Heart right ventricle (tissue), 16 donors: Measurements from ENCODE around the gene FRMD4B. TPM values are rescaled to one million over a fixed set of nuclear protein-coding genes. Genes with fewer than 3 reads are reported as not detected.

Experiments
- ATAC-seq, 8 donors: fragments of 200-7000 bp; cut with Tn5 transposase; one replicate each; pipeline ENCODE4 v1.9.1; 2020; ENCODE audit warnings: mild to moderate bottlenecking in 8 of 8, moderate library complexity in 8 of 8, moderate number of reproducible peaks in 1 of 8
- DNase-seq, 2 donors: peaks; one replicate each; pipeline ENCODE4 v3.0.0-alpha.2; 2020
- H3K27ac ChIP-seq, 10 donors: fragments of 200-600 bp; sonication (generic) in 2 of 10; one replicate each; pipeline versions ENCODE4 v1.5.0 to v1.8.0; 2020 to 2022; ENCODE audit warnings: mild to moderate bottlenecking in 3 of 10
- H3K27me3 ChIP-seq, 7 donors: fragments of 200-600 bp; one replicate each; pipeline ENCODE4 v1.8.0; 2021 to 2022; ENCODE audit warnings: mild to moderate bottlenecking in 2 of 7
- H3K36me3 ChIP-seq, 9 donors: fragments of 200-600 bp; sonication (generic) in 1 of 9; one replicate each; pipeline versions ENCODE4 v1.5.0 to v1.8.0; 2020 to 2022; ENCODE audit warnings: mild to moderate bottlenecking in 2 of 9
- H3K4me1 ChIP-seq, 9 donors: fragments of 200-600 bp; sonication (generic) in 1 of 9; one replicate each; pipeline versions ENCODE4 v1.5.0 to v1.8.0; 2020 to 2022; ENCODE audit warnings: mild to moderate bottlenecking in 4 of 9
- H3K4me3 ChIP-seq, 10 donors: fragments of 200-600 bp; sonication (generic) in 2 of 10; one replicate each; pipeline versions ENCODE4 v1.5.0 to v1.8.0; 2020 to 2022; ENCODE audit warnings: mild to moderate bottlenecking in 7 of 10, moderate library complexity in 2 of 10
- H3K9me3 ChIP-seq, 11 donors: fragments of 200-600 bp in 10 of 11; sonication (generic) in 2 of 11; one replicate each; pipeline versions ENCODE4 v1.5.0 to v1.8.0; 2013 to 2022; ENCODE audit warnings: mild to moderate bottlenecking in 2 of 11, control low read depth in 1 of 11, moderate library complexity in 1 of 11
- WGBS, 2 donors: extraction: QIAGEN DNeasy Blood & Tissue Kit; methylation state at CpG; one replicate each; pipeline ENCODE4 v1.1.7; 2013; ENCODE audit warnings: inconsistent platforms in 1 of 2; 5-methylcytosine and 5-hydroxymethylcytosine counted together
- intact Hi-C, 10 donors: fragments of 100-400 bp; cut with DNase I; formaldehyde crosslinking; loops; one replicate each; pipeline versions ENCODE4 v1.11.1 to v1.14.2; 2022
- polyA plus RNA-seq, 2 donors: library from polyadenylated mRNA; stranded (reverse); fragments of 200-250 nt; gene quantifications; one replicate each; pipeline ENCODE4 v1.2.3, GENCODE V29; 2013
- total RNA-seq, 10 donors: library from RNA; stranded (reverse); fragmentation: NEBNext Ultra II Directional in 3 of 10; extraction: Animal tissue kit (Norgen Biotek cat#: 25700) in 3 of 10; gene quantifications; one replicate each; pipeline versions ENCODE4 v1.2.1 to v1.2.4, GENCODE V29; 2021 to 2023
- TF ChIP-seq, protein P1 (sequence below), 9 donors: fragments of 200-600 bp; sonication (generic) in 2 of 9; IDR thresholded peaks; one replicate each; pipeline versions ENCODE4 v1.5.0 to v1.8.0; 2021 to 2022; ENCODE audit warnings: antibody characterized with exemption in 9 of 9, mild to moderate bottlenecking in 5 of 9, moderate library complexity in 1 of 9
- donor health status: Arrhythmogenic right ventricular cardiomyopathy.
- donor health status: ischemic (EF 13 %, LVEDD 7.1; RV severe dilation, severe dysfunction).
- donor health status: healthy with polysubstance abuse.
- donor health status: DM: no; HTN: yes; CAD: no.
- donor health status: DM: no; HTN: no; CAD: no.
- donor health status: ischemic (EF 25% LVEDD 6.9; RV normal size, moderate dysfunction).
- donor health status: ischemic (EF 25% LVEDD 5.7; RV mildly dilated, moderate dysfunction).
- donor health status: healthy.
- donor health status: DM: yes; HTN: yes; CAD: no.
- donor health status: Ischemic cardiomyopathy.
- donor health status: ischemic (EF 35%, LVEDD 5.7; RV mildly dilated, moderate dysfunction).
- donor health status: nonischemic (EF 11% LVEDD 7.7; RV severe dilation, severe dysfunction).
- donor health status: DM: yes; HTN: yes; CAD: no.
- donor health status: PGD.
- donor health status: ischemic (EF 29% LVEDD 5.4; RV normal size, mild dysfunction).
- donor health status: nonischemic (EF 23%, LVEDD 6.1; RV moderate dilation, normal function).

Gene FRMD4B
- total and polyA plus RNA-seq, 12 donors: 4.1 to 31.0 (median 16.7) TPM

DNA sequence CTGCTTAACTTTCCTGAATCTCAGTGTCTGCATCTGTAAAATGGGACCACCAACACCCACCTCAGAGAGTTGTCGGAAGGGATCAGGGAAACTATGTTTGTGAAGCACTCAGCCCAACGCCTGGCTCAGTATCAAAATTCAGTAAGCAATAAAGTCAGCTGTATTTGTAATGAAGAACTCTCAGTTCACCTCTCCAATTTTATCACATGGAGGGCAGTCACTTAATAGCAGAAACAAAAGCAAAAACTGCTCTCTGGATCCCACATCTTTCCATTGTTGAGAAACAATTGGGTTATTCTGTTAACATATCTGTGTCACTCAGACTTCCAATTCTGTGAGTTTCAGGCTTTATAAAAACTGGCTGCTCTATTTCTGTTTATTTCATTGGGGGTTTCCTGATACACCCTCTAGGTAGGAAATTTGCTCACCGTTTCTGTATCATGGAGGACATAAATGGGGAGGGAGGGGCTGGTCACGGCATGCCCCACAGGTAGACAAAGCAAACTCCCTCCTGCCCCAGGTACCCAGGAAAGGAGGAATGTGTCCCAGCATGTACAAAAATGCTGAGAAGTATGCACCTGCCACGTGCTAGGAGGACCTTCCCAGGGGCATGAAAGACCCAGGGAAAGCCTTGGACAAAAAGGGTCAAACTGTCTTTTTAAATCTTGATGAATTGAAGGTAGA is 182.1 kb downstream of the FRMD4B start:
- intact Hi-C loops: loop anchor here in 2 of 10 donors (5.0 kb wide), 3 partner anchors 39 to 94 kb away; no protein-coding TSS in a partner anchor
- Histone ChIP-seq H3K4me1 (peaks cover 0 to 44% (median 26%) of the 10 kb centered on the region in 9 donors), H3K4me3 (no peak overlapping the region), H3K27me3 (no peaks in the 10 kb centered on the region), H3K36me3 (peaks cover 0 to 25% (median 0%) of the 10 kb centered on the region in 9 donors), H3K27ac (peak overlapping the region in 1 of 10 donors; percentile 24), H3K9me3 (no peaks in the 10 kb centered on the region)
- 58 to 73% methylated on average over 5 of the region's 5 CpGs for WGBS, 2 donors
- ATAC-seq: no peak
- DNase-seq: no peak
- TF ChIP-seq, protein P1, sequence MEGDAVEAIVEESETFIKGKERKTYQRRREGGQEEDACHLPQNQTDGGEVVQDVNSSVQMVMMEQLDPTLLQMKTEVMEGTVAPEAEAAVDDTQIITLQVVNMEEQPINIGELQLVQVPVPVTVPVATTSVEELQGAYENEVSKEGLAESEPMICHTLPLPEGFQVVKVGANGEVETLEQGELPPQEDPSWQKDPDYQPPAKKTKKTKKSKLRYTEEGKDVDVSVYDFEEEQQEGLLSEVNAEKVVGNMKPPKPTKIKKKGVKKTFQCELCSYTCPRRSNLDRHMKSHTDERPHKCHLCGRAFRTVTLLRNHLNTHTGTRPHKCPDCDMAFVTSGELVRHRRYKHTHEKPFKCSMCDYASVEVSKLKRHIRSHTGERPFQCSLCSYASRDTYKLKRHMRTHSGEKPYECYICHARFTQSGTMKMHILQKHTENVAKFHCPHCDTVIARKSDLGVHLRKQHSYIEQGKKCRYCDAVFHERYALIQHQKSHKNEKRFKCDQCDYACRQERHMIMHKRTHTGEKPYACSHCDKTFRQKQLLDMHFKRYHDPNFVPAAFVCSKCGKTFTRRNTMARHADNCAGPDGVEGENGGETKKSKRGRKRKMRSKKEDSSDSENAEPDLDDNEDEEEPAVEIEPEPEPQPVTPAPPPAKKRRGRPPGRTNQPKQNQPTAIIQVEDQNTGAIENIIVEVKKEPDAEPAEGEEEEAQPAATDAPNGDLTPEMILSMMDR (IDR thresholded peaks at IDR 0.05): no peak

DNA sequence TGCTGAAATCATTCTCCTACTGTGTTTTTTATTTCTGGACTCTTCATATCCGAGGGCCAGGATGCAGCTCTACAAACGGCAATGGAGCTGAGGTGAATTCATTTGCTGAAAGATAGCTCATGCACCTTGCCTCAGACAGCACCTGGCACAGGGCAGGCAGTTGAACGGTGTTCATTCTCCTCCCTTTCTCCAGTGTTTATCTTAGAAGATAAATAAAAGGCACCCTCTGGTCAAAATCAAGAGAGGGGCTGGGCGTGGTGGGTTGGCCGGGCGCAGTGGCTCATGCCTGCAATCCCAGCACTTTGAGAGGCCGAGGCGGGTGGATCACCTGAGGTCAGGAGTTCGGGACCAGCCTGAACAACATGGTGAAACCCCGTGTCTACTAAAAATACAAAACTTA is 184.2 kb downstream of the FRMD4B start:
- H3K4me1 ChIP-seq: peaks cover 0 to 49% (median 26%) of the 10 kb centered on the region in 9 donors
- 72 to 80% methylated on average over 10 of the region's 10 CpGs for WGBS, 2 donors

DNA sequence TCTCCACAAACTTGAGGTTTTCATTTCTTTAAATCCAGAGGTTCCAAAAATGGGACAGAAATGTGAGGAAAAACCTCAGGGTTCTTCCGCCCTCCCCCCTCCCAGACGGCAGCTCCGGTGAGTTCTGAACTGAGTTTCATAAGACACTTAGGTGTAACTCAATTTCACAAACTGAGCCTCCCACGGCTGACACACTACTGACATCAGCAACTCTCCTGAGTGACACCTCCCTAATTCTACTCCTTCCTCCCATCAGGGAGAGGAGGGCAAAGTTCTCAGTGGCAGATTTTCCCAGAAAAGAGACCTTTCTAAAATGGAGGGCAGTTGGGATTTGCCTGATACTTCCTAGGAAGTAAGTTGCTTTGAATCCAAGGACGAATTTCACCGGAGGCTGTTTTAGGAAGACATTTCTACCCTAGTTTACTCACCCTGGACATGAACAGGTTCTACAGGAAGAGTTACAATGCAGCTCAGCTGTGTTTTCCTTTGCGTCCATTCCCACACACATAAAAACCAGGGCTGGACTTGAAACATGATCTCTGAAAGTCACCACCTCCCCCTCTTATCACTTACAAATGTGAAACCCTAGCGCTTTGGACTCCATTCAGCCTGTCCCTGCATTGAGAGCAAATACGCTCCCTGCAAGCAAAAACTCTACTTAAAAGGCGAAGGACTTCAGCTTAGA is 185.4 kb downstream of the FRMD4B start:
- Histone ChIP-seq H3K27ac (peak overlapping the region in 9 of 10 donors; percentile 28 to 81 (median 70)), H3K36me3 (peaks cover 0 to 36% (median 8%) of the 10 kb centered on the region in 9 donors), H3K4me1 (peaks cover 0 to 45% (median 26%) of the 10 kb centered on the region in 9 donors), H3K27me3 (no peaks in the 10 kb centered on the region), H3K9me3 (no peaks in the 10 kb centered on the region), H3K4me3 (peak overlapping the region; percentile 10 to 49 (median 40))
- DNase-seq: peak in 1 of 2 donors; percentile 35
- WGBS, 2 donors: 30 to 41% methylated on average over 10 of the region's 10 CpGs
- peak; percentile 61 to 87 (median 75) for ATAC-seq
- TF ChIP-seq, protein P1 (IDR thresholded peaks at IDR 0.05): no peak
- intact Hi-C loops: loop anchor here in 2 of 10 donors (5.0 kb wide), 3 partner anchors 42 to 97 kb away; no protein-coding TSS in a partner anchor

More for the DNA sequence above, 184.2 kb downstream of the FRMD4B start:
- DNase-seq: no peak
- TF ChIP-seq, protein P1 (IDR thresholded peaks at IDR 0.05): no peak
- intact Hi-C loops: loop anchor here in 2 of 10 donors (5.0 kb wide), 3 partner anchors 41 to 96 kb away; no protein-coding TSS in a partner anchor
- no peak overlapping the region for H3K27ac ChIP-seq
- ATAC-seq: no peak
- no peaks in the 10 kb centered on the region for H3K9me3 ChIP-seq
- H3K4me3 ChIP-seq: no peak overlapping the region
- peaks cover 0 to 30% (median 3%) of the 10 kb centered on the region in 9 donors for H3K36me3 ChIP-seq
- H3K27me3 ChIP-seq: no peaks in the 10 kb centered on the region

DNA sequence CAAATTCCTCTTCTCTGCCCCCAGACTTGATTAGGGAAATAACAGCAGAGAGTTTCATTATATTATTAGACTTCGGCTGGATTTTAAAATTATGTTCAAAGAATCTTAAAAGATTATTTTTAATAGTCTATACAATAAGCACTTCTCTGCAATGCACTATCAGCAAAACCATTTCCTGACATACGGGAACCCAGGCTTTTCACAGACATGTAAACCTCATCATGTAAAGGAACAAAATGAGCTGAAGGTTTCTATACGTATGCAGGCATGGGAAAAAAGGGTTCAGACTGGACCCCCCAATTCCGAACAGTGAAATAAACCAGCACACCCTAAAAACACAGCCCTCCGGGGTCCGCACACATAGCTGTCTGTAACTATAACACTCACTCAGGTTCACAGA is 185.9 kb downstream of the FRMD4B start:
- no peak for ATAC-seq
- intact Hi-C loops: loop anchor here in 2 of 10 donors (5.0 kb wide), 3 partner anchors 42 to 97 kb away; no protein-coding TSS in a partner anchor
- Histone ChIP-seq H3K27me3 (no peaks in the 10 kb centered on the region), H3K27ac (peak overlapping the region in 9 of 10 donors; percentile 9 to 81 (median 64)), H3K4me3 (peak overlapping the region; percentile 10 to 49 (median 40)), H3K9me3 (no peaks in the 10 kb centered on the region), H3K4me1 (peaks cover 0 to 43% (median 26%) of the 10 kb centered on the region in 9 donors), H3K36me3 (peaks cover 0 to 42% (median 11%) of the 10 kb centered on the region in 9 donors)
- WGBS, 2 donors: 66 to 68% methylated on average over 6 of the region's 6 CpGs
- no peak for DNase-seq
- TF ChIP-seq, protein P1 (IDR thresholded peaks at IDR 0.05): no peak
